ENCODE data around the gene FBRSL1.
"Not testable (repeated sequence)": the region's sequence is repeated elsewhere in the genome, so short reads cannot be mapped to it uniquely, and the experiment has no call there.

Gene FBRSL1

GRCh38 chr12:132472386-132472785, 17.6 kb upstream of the FBRSL1 start:
- no peak for DNase-seq

DNA sequence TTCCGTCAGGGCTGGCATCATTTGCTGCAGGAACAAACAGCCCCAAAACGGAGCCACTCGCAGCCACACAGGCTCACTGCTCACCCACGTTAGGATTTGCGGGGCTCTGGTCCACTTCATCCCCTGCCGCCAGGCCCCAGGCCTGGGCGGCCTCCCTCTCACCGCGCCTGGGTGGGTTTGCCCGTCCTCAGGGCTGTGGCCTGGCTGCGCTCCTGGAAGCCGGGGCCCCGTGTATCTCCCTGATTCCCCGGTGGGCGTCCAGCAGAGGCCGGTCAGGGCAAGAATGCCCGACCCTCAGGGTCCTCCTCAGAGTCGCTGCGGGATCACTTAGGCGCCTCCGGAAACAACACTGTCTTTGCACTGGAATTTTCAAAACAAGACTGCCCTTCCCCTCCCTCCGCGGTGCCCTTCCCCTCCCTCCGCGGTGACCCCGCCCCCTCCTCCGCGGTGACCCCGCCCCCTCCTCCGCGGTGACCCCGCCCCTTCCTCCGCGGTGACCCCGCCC, 15.7 kb upstream of the FBRSL1 start:
- no peak for DNase-seq

GRCh38 chr12:132474799-132475303, 15.1 kb upstream of the FBRSL1 start:
- not testable (repeated sequence) for DNase-seq

DNA sequence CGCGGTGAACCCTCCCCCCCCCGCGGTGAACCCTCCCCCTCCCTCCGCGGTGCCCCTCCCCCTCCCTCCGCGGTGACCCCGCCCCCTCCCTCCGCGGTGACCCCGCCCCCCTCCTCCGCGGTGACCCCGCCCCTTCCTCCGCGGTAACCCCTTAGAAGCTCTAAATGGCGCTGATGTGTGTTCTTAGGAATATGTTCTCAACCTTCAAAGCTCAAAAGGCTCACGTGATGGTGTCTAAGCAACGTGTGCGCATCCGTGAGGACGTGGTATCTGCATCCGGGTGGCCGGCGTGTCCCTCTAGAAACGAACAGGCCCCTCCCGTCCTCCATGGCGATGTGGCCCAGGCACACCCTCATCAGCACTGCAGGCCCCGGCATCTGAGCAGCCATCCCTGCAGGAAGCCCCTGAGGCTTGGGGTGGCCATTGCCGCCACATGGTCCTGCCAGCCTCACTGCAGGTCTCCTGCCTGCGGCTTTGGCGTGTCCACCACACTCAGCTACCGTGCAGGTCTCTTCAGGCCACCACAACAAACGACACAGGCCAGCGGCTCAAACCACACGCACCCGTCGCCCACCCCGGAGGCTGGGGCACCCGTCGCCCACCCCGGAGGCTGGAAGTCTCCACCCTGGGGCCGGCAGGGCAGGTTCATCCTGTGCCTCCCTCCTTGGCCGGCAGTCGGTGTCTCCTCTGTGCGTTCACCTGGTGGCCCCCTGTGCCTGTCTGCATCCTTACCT, 14.5 kb upstream of the FBRSL1 start:
- no peak for DNase-seq

- DNase-seq, result no peak
Observed at GRCh38 chr12:132476038-132476414, 13.9 kb upstream of the FBRSL1 start.

DNA sequence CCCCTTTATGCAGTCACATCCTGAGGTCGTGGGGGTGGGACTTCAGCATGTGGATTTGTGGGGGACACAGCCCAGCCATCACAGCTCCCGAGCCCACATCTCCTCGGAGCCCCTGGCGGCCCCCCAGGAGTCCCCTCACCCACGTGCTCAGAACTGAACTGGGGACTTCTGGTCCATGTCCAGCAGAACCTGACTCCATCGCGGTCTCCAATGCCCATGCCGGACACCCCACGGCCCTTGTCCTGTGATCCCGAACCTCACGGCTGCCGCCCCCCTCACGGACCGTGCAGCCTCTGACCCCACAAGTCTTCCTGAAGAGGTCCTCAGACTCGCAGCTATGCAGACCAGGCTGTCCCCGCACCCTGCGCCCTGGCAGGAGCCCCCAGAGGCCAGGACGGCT, 13.5 kb upstream of the FBRSL1 start:
- DNase-seq, result no peak

DNA sequence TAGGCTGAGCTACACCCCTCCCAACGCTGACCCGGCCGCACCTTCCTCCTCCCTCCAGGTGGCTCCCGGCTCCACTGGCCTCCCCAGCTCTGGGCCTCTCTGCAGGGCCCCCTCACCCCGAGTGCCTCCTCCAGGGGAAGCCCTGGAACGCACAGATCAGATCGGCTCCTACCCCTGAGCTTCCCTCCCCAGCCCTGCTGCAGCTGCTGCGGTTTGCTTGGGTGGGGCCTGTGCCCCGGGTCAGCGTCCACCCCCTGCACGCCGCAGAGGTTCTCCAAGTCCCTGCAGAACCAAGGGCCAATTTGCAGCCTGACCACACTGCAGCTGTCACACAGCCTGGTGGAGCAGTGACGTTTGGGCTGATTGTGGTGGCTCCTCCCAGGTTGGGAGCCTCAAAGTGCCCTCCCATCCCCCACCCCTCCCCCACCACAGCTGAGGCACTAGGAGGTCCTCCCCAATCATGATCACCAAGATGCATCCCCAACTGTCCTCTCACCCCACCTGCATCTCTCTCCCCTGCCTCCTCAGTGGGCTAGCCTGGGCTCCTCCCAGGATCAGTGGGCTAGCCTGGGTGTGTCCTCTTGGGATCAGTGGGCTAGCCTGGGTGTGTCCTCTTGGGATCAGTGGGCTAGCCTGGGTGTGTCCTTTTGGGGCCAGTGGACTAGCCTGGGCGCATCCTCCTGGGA, 12.8 kb upstream of the FBRSL1 start:
- no peak for DNase-seq

DNA sequence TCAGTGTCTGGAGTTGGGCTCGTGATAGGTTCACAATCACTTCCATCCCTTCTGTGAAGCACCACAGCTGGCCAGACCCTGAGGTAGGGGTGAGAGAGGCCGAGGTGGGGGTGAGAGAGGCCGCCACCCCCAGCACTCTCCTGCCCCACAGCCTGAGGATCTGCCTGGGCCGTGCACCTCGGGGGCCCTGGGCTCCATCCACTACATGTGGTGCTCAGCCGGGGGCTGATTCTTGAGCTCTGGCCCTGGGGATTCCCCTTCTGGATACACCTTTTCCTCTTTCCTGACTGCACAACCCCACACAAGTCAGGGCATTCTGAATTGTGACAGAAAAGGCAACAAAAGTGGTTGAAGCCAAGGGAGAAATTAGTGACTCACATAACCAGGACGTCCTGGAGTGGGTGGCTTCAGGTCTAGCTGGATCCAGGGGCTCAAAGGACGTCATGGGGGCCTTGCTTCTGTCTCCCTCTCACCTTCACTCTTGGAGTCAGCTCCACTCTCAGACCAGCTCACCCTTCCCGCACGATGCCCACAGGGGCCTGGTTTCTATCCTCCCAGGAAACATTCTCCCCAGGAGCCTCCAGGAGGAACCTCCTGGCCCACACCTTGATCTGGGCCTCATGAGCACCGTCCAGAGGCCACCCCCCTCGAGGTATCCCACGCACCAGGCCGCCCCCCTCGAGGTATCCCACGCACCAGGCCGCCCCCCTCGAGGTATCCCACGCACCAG, 12.1 kb upstream of the FBRSL1 start:
- DNase-seq, result no peak

- DNase-seq, result no peak
Observed at GRCh38 chr12:132478433-132478803, 11.5 kb upstream of the FBRSL1 start.

DNA sequence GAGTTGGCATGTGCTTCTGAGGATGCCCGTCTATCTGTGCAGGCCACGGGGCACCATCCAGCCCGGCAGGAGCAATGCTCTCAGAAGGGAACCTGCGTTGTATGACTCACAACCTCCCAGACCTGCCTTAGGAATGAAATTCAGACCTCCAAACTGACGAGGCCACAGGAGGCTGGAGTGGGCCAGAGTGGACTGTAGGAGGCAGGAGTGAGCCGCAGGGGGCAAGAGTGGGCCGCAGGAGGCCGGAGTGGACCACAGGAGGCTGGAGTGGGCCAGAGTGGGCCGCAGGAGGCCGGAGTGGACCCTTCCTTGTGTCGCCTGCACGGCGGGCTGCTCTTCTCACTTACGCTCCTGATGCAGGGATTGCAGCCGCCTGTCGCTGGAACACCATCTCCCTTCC, 11.1 kb upstream of the FBRSL1 start:
- no peak for DNase-seq

DNA sequence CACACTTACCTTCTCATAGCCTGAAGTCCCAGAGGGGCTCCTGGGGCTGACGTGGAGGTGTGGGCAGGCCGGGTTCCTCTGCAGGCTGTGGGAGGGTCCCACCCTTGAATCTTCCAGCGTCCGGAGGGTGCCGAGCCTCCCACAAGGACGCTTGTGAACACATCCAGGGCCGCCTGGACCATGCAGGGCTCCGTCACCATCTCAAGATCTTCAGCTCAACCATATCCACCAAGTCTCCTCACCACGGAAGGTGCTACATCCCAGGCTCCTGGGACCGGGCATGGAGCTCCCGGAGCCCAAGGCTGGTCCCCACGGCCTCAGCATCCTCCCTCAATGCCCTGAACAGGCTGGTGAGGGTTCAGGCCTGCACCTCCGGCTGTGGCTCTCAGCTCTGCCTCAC, 10.7 kb upstream of the FBRSL1 start:
- no peak for DNase-seq

GRCh38 chr12:132479938-132480622, 9.9 kb upstream of the FBRSL1 start:
- no peak for DNase-seq

GRCh38 chr12:132480623-132481132, 9.3 kb upstream of the FBRSL1 start:
- no peak for DNase-seq

- DNase-seq, result no peak
Observed at GRCh38 chr12:132481345-132481744, 8.6 kb upstream of the FBRSL1 start.

- no peak for DNase-seq
Observed at GRCh38 chr12:132481771-132482745, 7.9 kb upstream of the FBRSL1 start.

GRCh38 chr12:132482771-132483170, 7.2 kb upstream of the FBRSL1 start:
- no peak for DNase-seq

DNA sequence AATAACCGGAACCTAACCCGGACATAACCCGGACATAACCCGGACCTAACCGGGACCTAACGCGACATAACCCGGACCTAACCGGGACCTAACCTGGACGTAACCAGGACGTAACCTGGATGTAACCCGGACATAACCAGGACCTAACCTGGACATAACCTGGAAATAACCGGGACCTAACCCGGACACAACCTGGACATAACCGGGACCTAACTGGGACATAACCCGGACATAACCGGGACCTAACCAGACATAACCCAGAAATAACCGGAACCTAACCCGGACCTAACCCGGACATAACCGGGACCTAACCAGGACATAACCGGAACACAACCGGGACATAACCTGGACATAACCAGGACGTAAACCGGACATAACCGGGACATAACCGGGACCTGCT, 6.7 kb upstream of the FBRSL1 start:
- no peak for DNase-seq

GRCh38 chr12:132483612-132484011, 6.3 kb upstream of the FBRSL1 start:
- DNase-seq, result no peak

- no peak for DNase-seq
Observed at GRCh38 chr12:132484183-132484890, 5.6 kb upstream of the FBRSL1 start.

GRCh38 chr12:132484891-132485441, 5.0 kb upstream of the FBRSL1 start:
- DNase-seq, result peak; percentile 16

GRCh38 chr12:132485619-132486018, 4.3 kb upstream of the FBRSL1 start:
- no peak for DNase-seq

Data from fibroblast of upper back skin (primary cell).